Kidney tubule cell (primary cell): ENCODE measurements around the gene ENTHD1.

Experiments used
- DNase-seq: peaks from one replicate; pipeline ENCODE4 v3.0.0-alpha.2; 2018; ENCODE audit warnings: low spot score

The ENTHD1 gene, protein sequence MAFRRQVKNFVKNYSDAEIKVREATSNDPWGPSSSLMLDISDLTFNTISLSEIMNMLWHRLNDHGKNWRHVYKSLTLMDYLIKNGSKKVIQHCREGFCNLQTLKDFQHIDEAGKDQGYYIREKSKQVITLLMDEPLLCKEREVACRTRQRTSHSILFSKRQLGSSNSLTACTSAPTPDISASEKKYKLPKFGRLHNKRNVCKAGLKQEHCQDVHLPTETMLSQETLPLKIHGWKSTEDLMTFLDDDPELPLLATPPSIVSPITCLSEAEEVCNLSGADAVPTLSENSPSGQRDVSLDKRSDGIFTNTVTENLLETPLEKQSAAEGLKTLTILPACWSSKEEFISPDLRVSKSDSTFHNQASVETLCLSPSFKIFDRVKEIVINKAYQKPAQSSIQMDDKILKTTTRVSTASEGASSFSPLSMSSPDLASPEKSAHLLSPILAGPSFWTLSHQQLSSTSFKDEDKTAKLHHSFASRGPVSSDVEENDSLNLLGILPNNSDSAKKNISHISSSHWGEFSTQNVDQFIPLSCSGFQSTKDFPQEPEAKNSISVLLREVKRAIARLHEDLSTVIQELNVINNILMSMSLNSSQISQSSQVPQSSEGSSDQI

DNA sequence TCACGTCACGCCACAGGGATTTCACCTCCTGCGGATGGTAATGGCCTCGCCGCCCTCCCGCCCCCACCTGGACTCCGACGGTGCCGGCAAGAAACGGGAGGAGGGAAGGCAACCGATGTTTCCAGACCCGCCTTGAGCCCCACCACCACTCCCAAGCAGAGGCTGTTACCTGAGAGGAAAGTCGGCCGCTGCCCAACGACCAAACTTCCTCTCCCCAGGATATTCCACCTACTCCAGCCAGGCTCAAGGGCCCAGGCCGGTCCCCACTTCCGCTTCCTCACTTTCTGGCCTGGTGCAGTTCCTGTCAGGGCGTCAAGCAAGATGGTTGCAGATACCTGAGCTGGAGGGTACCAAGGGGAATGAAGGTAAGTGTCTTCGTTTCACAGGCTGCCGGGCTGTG is at the start of gene ENTHD1:
Gene ENTHD1 (minus strand): TSS at position 235 of the 400 bp plus-strand sequence. CDS start 6,012 bp downstream, outside the sequence.
- DNase-seq, result no peak

DNA sequence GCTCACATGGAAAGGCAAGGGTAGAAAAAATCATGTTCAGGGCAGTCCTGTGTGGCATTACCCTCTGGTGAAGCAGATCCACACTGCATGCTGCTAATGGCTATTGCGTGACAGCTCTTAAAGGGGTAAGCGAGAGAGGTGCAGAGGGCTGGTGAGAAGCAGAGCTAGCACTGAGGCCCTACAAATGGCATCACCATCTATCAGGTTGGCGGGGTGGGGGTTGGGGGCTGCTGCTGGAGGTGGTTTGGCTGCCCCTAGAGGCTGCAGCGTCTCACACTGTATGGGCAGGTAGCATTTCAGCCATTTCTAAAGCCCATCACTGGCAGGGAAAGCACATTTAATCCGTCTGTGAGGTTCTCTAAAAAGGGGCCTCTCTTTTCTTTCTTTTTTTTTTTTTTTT is 49.8 kb upstream of the ENTHD1 start:
- no peak for DNase-seq

DNA sequence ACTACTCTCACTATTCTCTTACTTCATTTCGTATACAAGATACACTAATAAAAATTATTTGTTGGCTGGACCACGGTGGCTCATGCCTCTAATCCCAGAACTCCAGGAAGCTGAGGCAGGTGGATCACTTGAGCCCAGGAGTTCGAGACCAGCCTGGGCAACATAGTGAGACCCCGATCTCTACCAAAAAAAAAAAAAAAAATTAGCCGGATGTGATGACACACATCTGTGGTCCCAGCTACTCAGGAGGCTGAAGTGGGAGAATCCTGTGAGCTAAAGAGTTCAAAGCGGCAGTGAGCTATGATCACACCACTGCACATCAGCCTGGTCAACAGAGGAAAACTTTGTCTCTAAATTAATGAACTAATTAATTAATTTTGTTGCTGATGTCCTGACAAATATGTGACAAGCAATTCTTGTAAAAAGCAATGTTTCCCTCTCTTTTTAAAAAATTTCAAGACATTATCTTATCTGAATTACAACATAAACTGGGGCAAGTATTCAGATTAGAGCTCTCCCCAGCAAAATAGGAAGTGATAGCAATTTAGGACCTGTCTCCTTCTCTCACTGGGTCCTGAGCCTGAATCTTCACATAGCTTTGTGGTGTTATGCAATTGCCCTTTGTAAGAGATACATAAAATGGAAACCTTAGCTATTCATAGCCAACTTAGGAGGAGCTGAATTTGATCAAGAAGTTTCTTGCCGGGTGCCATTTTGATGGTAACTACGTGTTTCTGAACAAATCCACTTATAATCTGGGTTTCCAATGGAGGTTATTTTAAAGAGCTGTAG is 49.1 kb upstream of the ENTHD1 start:
- no peak for DNase-seq

DNA sequence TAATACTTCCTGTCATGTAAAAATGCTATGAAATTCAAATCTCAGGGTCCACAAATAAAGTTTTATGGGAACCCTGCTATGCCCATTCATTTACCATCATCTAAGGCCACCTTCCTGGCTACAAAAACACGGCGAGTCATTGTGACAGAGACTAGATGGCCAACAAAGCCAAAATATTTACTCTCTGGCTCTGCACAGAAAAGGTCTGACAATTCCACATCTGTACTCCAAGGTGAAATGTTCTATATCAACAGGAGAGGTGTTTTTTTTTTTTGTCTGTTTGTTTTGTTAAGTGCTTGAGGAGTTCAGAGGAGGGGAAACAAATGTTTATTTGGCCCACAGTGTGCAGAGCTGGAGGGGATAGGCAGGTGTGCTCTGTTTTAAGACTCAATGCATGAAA is 48.0 kb upstream of the ENTHD1 start:
- no peak for DNase-seq

DNA sequence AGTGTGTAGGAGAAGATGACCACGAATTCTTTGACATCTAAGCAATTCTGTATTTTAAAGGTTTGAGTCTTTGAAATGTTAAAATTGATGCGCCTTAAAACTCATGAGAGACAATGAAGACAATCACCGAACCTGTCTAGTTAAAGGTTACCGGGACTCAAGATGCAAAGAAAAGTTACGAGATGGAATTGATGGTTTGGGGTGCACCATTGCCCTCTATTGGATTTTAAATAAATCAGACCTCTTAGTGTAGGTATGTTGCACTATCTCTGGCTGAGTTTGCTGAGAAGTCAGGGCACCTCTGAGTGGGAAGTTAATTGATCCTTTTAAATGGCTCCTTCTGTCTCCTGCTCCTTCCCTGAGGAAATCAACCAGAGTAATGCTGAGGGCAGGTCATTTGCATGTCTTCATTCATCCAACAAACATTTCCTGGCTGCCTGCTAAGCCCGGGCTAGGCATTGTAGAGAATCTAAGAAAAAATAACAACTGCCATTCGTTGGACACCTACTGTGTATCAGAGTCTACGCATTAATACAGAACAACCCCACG is 47.3 kb upstream of the ENTHD1 start:
- no peak for DNase-seq

DNA sequence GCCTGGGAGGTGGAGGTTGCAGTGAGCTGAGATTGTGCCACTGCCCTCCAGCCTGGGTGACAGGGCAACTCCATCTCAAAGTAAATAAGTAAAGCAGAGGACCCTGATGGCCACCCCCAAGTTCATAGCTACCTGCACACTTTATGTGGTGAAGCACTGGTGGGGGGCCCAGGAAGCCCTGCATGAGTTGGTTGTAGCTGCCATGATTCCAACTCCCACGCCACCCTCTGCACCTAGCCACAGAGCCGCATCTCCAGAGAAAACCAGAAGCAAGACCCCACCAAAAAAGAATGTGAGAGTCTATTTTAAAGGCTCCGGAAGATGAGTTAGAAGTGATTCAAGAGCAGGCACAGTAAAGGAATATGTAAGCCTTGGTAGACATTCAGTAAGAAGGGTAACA is 46.3 kb upstream of the ENTHD1 start:
- DNase-seq, result no peak

DNA sequence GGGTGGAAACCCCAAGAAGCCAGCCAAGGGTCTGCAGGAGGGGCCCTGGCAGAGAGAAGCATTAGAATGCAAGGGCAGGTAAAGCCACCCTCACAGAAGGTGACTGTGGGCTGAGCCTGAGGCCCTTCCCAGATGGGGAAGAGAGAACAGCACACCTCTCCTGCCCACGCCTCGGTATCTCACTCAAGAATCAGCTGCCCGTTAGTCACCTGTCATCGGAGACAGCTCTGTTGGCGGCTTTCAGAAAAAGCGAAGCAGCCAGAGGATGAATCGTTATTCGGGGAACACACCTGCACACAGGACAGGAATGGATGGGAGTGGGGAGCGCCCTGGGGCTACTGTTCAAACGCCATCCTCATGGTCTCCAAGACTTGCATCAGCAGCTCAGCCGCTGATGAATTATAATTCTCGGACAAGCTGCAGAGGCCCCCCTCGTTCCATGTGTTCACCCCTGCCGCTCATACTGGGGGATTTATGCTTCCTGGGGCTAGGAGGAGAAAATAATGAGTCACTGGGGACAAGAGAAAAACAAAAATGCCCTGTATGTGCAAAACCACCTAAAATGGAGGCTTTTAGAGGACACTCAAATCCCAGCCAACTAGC is 45.0 kb upstream of the ENTHD1 start:
- no peak for DNase-seq

DNA sequence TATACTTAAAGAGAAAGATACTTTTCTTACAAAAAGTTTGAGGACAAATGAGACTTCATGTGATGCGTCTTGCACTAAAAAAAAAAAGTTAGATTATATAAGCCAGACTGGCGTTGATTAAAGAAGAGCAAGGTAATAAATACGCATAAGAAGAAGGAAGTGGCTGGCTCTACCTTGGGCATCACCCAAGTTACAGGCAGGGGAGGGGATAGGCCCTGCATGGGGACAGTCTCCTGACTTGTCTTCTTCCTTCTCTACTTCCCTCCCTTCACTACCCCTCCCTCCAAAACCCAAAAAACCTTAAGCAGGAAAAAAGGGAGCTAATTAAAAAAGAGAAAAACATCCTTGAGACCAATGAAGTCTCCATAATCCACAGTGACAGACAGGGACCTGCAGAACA is 44.3 kb upstream of the ENTHD1 start:
- DNase-seq, result no peak

DNA sequence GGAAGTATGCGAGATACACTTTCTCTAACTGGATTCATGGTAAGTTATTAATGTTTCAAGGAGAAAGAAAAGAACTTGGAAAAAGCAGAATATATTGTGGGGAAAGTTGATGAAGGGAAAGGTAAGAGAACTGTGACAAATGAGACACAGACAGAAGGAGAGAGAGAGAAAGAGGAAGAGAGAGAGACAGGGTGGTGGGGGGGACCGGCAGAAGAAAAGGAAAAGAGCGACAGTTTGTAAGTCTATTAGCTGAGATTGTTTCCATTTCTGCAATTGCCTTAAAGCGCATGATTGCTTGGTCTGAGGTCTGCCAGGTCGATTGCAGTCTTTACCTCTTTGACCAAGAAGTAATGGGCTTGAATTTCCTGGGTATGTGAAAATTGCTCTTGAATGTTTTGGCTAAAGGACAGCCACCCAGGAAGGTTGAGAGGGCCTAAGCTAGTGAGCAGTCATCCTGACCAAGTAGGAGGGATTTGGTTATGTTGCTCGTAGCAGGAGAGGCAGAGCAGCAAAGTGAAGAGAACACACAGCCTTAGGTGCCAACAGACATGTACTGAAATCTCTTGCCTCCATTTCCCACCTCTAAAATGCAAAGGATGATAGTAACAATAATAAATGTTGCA is 43.1 kb upstream of the ENTHD1 start:
- DNase-seq, result no peak

DNA sequence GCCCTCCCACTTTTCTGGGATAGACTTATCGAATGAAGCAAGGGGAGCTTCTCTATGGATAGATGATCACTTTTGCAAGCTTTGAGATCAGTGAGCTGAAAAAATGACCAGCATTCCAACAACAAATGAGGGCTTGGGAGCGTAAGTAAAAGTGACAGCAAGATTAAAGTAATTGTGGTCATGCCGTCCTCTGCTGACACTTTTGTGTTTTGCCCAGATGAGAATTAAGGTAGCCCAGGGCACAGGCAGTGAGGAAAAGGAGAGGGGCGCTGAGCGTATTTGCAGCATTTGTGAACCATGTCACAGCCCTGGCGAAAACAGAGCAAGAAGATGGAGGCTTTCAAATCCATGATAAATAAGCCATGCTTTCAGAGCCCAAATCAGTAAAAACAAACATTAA is 42.1 kb upstream of the ENTHD1 start:
- DNase-seq, result no peak

DNA sequence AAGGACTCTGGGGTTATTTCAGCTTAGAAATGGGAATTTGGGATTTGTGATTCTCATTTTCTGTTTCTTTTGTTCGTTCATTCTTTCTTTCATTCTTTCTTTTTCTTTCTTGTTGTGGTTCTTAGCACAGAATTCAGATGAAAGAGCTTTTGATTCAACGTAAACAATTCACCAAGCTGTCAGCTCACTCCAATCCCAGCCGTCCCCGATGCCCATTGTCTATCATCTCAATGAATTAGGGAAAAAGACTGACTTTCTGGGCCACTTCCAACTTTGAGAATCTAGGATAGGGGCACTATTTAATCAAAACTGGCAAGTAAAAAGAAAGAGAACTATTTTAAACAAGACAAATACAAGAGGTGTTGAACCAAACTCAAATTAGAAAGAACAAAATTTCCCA is 41.6 kb upstream of the ENTHD1 start:
- no peak for DNase-seq

DNA sequence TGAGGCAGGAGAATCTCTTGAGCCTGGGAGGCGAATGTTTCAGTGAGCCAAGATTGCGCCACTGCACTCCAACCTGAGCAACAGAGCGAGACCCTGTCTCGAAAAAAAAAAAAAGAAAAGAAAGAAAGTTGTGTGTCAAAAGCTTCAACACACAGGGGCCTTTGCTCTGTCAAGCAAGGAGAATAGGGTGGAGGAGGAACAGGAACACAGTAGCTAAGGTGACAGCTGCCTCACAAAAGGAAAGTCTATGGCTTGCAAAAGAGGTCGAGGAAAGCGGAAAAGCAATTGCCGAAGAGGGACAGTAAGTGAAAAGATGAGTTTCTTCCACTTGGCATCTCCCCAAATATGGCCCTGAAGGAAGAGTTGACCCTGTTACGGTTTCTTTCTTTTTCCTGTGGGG is 40.2 kb upstream of the ENTHD1 start:
- no peak for DNase-seq

DNA sequence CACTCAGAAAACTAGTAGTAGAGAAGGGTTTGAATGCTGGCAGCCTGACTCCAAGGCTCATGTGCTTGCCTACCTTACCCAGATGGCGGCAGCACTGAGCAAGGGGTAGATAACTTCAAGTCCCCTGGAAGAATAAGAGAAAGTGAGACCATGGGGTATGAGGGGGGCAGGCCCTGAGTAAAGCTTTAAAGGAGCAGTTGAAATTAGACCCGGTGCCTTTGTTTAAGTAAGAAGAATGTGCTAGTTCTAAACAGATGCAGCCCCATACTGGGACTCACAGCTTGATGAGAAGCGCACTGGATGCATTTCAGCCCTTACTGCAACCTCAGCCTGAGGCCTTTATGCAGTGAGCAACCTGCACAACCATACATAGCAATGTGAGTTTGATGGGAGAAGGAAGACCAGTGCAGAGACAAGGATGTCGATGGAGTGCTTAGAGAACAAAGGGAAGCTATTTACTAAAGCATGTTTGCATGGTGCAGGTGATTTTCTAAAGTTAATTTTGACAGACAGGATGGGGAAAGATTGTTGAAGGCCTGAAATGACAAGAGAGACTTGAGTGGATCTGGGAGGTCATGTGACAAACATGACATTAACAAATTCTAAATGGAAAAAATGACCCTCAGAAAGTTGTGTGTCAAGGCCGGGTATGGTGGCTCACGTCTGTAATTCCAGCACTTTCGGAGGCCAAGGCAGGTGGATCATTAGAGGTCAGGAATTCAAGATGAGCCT is 39.5 kb upstream of the ENTHD1 start:
- peak; percentile 41 for DNase-seq

DNA sequence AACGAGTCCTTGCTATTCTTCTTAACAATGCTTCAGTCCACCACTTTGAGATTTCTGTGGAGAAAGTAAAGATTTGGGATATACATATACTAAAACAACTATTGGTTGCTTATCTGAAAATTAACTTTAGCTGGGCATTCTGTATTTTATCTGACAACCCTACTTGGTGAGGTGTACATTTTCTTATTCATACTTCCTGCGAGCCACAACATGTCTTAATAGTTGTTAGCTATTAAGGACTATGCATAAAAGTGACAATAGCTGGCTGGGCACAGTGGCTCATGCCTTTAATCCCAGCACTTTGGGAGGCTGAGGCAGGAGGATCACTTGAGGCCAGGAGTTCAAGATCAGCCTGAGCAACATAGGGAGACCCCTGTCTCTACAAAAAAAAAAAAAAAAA is 38.6 kb upstream of the ENTHD1 start:
- DNase-seq, result no peak

DNA sequence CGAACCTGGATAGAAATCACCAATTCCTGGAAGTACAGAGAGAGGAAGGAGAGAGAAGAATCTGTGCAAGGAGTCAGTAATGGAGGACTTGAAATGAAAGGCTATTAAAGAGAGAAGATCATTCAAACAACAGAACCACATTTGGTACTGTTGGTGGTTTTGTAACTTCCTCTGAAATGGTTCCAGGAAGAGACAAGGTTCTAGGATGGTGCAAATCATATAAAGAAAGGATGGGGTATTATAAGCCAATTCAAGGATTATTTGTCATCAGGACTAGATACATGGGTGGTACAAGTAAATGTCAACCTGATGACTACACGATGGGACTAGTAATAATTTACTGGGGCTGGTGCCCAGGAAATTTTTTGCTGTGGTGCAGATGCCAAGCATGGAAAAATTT is 37.7 kb upstream of the ENTHD1 start:
- DNase-seq, result no peak

DNA sequence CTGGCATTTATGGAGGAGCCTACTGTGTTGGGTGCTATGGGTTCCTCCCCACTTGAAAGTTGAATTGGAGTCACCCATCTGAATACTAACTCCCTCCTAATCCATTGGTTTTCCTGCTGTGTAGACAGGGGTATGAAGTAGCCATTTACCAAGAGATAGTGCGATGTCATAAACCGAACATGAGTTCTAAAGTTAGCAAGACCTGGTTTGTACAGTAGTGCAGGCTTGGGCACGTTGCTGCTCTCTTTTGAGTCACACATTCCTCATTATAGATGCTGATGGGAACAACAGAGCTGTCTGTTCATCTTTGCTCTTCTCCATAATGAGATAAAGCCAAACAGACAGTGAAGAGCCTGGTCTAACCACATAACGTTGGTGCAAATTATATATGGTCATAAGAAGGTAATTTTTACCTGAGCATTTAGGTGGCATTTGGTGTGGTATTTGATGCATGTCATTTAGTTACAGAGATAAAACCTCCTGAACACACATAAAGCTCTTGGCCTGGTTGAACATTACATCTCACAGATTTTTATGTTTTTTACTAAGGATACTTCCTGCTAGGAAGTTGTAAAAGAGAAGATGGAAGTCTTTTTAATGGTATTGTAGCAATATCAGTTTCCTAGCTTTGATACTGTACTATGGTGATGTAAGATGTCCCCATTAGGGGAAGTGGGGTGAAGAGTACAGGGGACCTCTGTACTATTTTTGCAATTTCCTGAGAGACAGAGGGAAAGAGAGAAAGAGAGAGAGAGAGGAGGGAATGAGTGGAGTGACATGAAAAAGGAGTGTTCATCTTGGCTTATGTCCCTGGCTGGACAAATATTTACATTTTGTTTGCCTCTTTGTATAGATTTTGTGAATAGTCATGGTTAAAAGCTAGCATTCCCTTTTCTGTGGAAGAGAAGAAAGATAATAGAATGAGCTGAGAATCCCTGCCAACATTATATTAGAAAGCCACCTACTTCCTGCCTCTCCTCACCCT is 35.3 kb upstream of the ENTHD1 start:
- DNase-seq, result no peak

DNA sequence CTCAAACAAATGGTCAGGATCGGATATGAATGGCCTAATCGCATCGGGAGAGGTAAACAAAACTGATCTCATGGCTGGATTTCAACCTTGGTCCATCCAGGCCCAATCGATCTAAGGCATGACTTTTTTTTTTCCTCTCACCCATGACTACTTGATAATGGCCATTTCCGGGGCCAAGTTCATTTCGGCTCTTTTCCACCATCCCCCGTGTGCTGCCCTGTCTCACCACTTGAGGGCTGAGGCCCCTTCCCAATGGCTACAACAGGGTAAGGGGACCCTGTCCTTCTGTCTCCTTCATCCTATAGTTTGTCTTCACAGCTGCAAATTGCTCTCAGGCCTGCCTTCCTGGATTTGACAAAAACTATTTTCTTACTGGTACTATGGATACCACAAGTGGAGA is 34.0 kb upstream of the ENTHD1 start:
- no peak for DNase-seq

DNA sequence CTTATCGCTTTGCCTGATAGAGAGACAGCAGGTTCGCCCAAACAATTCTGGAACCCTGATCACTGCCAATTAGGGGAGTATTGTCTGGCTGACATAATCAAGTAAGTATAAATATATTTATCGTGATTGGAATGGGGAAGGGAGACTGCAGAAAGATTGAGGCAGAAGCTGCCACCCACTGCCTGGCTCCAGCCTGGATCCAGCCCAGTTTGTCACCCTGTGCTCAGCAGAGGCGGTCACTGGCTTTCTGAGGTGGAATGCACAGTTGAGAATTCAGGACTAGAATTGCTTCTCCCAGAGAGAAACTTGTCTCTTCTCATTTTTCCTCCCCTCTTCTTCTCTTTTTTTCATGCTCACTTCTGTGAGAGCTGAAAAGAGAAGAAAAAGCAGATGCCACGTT is 33.2 kb upstream of the ENTHD1 start:
- DNase-seq, result no peak

DNA sequence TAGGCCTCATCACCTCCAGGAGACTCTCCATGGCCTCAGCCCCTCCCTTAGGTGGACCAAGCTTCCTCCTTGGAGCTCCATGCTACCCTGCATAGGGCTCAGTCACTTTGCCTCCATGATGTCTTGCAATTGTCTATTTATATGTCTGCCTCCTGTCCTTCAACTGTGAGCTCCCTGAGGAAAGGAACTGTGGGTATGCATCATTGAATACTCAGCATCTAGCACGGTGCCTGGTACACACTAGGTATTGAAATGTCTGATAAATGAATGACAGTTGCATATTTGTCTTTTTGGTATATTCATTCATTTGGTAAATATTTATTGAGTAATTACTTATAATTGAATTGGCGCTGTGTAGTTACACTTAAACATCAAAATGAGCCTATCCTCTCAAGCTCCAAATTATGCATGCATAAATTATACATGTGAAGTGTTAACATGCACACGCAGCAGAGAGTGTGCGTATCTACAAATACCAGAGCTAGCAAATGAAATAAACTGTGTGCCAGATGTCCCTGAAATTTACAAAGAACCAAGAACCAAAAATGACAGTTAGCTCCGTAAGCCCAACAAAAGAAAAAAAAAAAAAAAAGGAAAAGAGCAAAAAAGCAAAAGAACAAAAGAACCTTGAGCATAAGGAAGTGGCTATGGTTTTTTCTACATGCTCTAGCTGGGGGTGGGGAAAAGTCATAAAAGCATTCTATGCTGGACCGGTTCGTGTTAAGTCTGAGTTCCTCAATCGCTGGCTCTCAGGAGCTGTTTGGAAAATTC is 32.5 kb upstream of the ENTHD1 start:
- DNase-seq, result no peak
